C4-2B (cell line): ENCODE results near the gene CD226.

ENCODE experiments used
- CTCF ChIP-seq: fragments of 450-650 bp; conservative IDR thresholded peaks from 2 replicates; pipeline ENCODE4 v1.5.1; 2017; ENCODE audit warnings: mild to moderate bottlenecking
- ZFX ChIP-seq: fragments of 450-650 bp; IDR thresholded peaks from 2 replicates; pipeline ENCODE4 v1.6.1; 2017

- TF ChIP-seq CTCF: no peak
- TF ChIP-seq ZFX: no peak
These were observed 7.2 kb upstream of the CD226 start for GRCh38 chr18:69954719-69955480.
